ENCODE results near the gene DST. TPM values are rescaled to one million over a fixed set of nuclear protein-coding genes. Genes with fewer than 3 reads are reported as not detected.
A peak's percentile ranks its signal among the peaks of the same experiment; 100 is the strongest.

The DST gene
- total RNA-seq, 2 experiments from 2014 or later, result 0.76 to 0.79 TPM

- no peaks in the 10 kb centered on the region for H3K36me3 Mint-ChIP-seq (ENCODE audit: low read depth)
- ChIA-PET CTCF (no interaction called here), POLR2A (no interaction called here)
- no peaks in the 10 kb centered on the region for H3K9me3 Mint-ChIP-seq (ENCODE audit: insufficient read depth)
- H3K27ac Mint-ChIP-seq, result no peak overlapping the region
- H3K27me3 Mint-ChIP-seq (ENCODE audit: low read depth), result no peaks in the 10 kb centered on the region
- H3K4me1 Mint-ChIP-seq (ENCODE audit: low read depth), result no peaks in the 10 kb centered on the region
- DNase-seq (no peak), ATAC-seq (no peak)
- no peak overlapping the region for H3K4me3 Mint-ChIP-seq
Measured at GRCh38 chr6:56613247-56613851, 29.3 kb downstream of the DST start.

- Mint-ChIP-seq H3K4me1 (ENCODE audit: low read depth) (no peaks in the 10 kb centered on the region), H3K36me3 (ENCODE audit: low read depth) (no peaks in the 10 kb centered on the region), H3K27ac (no peak overlapping the region), H3K27me3 (ENCODE audit: low read depth) (peaks cover 10% of the 10 kb centered on the region), H3K4me3 (no peak overlapping the region), H3K9me3 (ENCODE audit: insufficient read depth) (no peaks in the 10 kb centered on the region)
- ATAC-seq (no peak), DNase-seq (no peak)
- ChIA-PET CTCF (interaction anchor here (1.7 kb wide), 1 partner anchor 13 kb away, joined by 7 read pairs; no protein-coding TSS in a partner anchor), POLR2A (no interaction called here)
Measured at GRCh38 chr6:56608332-56608731, 34.4 kb downstream of the DST start.

GRCh38 chr6:56607111-56607752, 35.5 kb downstream of the DST start:
- Mint-ChIP-seq H3K9me3 (ENCODE audit: insufficient read depth) (no peaks in the 10 kb centered on the region), H3K4me3 (no peak overlapping the region), H3K36me3 (ENCODE audit: low read depth) (no peaks in the 10 kb centered on the region), H3K27me3 (ENCODE audit: low read depth) (peaks cover 10% of the 10 kb centered on the region), H3K27ac (no peak overlapping the region), H3K4me1 (ENCODE audit: low read depth) (no peaks in the 10 kb centered on the region)
- POLR2A ChIA-PET, result no interaction called here
- ATAC-seq (no peak), DNase-seq (no peak)
- CTCF ChIA-PET, result interaction anchor here (1.2 kb wide), 1 partner anchor 12 kb away, joined by 3 read pairs; no protein-coding TSS in a partner anchor

- POLR2A ChIA-PET, result no interaction called here
- DNase-seq (no peak), ATAC-seq (no peak)
- peaks cover 10% of the 10 kb centered on the region for H3K27me3 Mint-ChIP-seq (ENCODE audit: low read depth)
- no peaks in the 10 kb centered on the region for H3K36me3 Mint-ChIP-seq (ENCODE audit: low read depth)
- H3K9me3 Mint-ChIP-seq (ENCODE audit: insufficient read depth), result no peaks in the 10 kb centered on the region
- H3K4me1 Mint-ChIP-seq (ENCODE audit: low read depth), result no peaks in the 10 kb centered on the region
- no peak overlapping the region for H3K27ac Mint-ChIP-seq
- H3K4me3 Mint-ChIP-seq, result no peak overlapping the region
- CTCF ChIA-PET, result no interaction called here
Measured at GRCh38 chr6:56605435-56605834, 37.3 kb downstream of the DST start.

GRCh38 chr6:56604186-56604585, 38.5 kb downstream of the DST start:
- Mint-ChIP-seq H3K27me3 (ENCODE audit: low read depth) (peaks cover 10% of the 10 kb centered on the region), H3K36me3 (ENCODE audit: low read depth) (no peaks in the 10 kb centered on the region), H3K4me3 (no peak overlapping the region), H3K4me1 (ENCODE audit: low read depth) (no peaks in the 10 kb centered on the region), H3K27ac (no peak overlapping the region), H3K9me3 (ENCODE audit: insufficient read depth) (no peaks in the 10 kb centered on the region)
- DNase-seq (no peak), ATAC-seq (no peak)
- CTCF ChIA-PET, result interaction anchor here (1.7 kb wide), 1 partner anchor 9 kb away, joined by 11 read pairs; no protein-coding TSS in a partner anchor
- POLR2A ChIA-PET, result no interaction called here

DNA sequence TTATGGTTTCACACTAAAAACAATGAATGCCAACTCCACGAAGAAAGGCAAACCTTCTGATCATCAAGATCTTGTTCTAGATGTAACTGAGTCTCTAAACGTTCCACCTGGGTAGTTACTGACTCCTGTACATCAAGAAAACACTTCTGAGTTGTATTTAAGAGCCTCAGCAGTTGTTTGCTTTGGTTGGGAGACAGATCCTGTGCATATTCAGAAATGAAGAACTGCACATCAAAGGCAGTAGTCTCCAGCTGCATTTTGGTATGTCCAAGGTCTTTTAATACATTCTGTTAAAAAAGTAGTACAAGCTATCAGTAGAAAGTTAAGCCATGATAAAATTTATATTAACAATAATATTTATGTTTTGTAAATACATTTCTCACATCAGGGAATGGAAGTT, 41.3 kb downstream of the DST start:
- ATAC-seq, result no peak
- Mint-ChIP-seq H3K4me3 (no peak overlapping the region), H3K4me1 (ENCODE audit: low read depth) (no peaks in the 10 kb centered on the region), H3K27ac (no peak overlapping the region), H3K9me3 (ENCODE audit: insufficient read depth) (no peaks in the 10 kb centered on the region), H3K27me3 (ENCODE audit: low read depth) (peaks cover 15% of the 10 kb centered on the region), H3K36me3 (ENCODE audit: low read depth) (no peaks in the 10 kb centered on the region)
- ChIA-PET CTCF (no interaction called here), POLR2A (no interaction called here)
- no peak for DNase-seq

DNA sequence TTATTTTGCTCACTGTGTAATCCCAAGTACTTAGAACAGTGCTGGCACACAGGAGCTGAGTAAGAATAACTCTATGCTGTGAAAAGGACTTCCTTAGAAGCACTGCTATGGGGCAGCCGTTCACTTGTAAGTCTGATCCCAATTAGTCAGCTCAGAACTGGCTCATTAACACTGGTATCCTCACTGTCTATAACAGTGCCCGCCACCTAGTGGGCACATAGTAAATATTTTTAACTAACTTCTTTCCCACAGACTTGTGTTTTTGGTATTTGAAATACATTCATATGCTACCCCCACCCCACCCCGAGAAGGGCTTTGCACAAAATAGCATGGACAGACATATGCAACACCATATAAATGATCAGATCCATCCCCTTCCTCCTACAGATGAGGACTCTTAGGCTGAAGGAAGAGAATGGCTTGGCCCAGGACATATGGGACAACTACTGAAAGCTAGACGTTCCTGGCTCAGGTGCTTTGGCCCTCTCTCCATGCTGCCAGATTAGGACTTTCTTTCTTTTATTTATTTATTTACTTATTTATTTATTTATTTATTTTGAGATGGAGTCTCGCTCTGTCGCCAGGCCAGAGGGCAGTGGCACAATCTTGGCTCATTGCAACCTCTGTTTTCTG, 47.1 kb downstream of the DST start:
- no peak overlapping the region for H3K4me3 Mint-ChIP-seq
- peaks cover 6% of the 10 kb centered on the region for H3K27me3 Mint-ChIP-seq (ENCODE audit: low read depth)
- CTCF ChIA-PET, result interaction anchor here (0.6 to 2.8 kb wide), 15 partner anchors 8 to 567 kb away, joined by 3 to 21 read pairs (median 5); no protein-coding TSS in a partner anchor
- DNase-seq (peak; percentile 50), ATAC-seq (peak; percentile 85)
- POLR2A ChIA-PET, result no interaction called here
- no peak overlapping the region for H3K27ac Mint-ChIP-seq
- H3K4me1 Mint-ChIP-seq (ENCODE audit: low read depth), result peaks cover 12% of the 10 kb centered on the region
- no peaks in the 10 kb centered on the region for H3K9me3 Mint-ChIP-seq (ENCODE audit: insufficient read depth)
- H3K36me3 Mint-ChIP-seq (ENCODE audit: low read depth), result no peaks in the 10 kb centered on the region

GRCh38 chr6:56594699-56595098, 48.0 kb downstream of the DST start:
- POLR2A ChIA-PET, result no interaction called here
- ATAC-seq (no peak), DNase-seq (no peak)
- CTCF ChIA-PET, result interaction anchor here (0.9 to 2.8 kb wide), 13 partner anchors 9 to 280 kb away, joined by 3 to 21 read pairs (median 6); no protein-coding TSS in a partner anchor
- Mint-ChIP-seq H3K27ac (no peak overlapping the region), H3K36me3 (ENCODE audit: low read depth) (no peaks in the 10 kb centered on the region), H3K9me3 (ENCODE audit: insufficient read depth) (no peaks in the 10 kb centered on the region), H3K4me3 (no peak overlapping the region), H3K27me3 (ENCODE audit: low read depth) (peaks cover 6% of the 10 kb centered on the region), H3K4me1 (ENCODE audit: low read depth) (peaks cover 12% of the 10 kb centered on the region)

DNA sequence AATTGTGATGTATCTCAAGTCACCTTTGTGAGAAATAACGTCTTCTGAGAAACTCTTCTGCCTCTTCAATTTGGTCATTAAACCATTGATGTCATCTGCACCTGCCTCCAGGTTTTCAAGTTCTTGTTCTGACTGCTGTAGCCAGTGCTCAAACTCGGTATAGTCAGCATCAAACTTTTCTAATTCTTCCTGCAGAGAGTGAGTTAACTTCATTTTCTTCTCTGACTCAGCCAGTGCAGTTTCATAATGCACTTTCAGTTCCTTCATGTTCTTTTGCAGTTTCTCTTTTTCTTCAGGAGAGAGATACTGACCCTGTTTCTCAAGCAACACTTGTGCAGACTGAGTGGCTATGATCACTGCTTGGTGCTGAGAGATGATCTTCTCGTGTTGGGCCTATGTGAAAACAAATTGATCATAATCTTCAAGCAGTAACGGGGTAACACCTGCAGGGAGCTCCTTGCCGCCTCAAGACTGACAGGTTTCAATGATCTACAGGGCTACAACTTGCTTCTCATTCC, 48.8 kb downstream of the DST start:
- peaks cover 12% of the 10 kb centered on the region for H3K4me1 Mint-ChIP-seq (ENCODE audit: low read depth)
- no peaks in the 10 kb centered on the region for H3K9me3 Mint-ChIP-seq (ENCODE audit: insufficient read depth)
- peaks cover 4% of the 10 kb centered on the region for H3K27me3 Mint-ChIP-seq (ENCODE audit: low read depth)
- no peaks in the 10 kb centered on the region for H3K36me3 Mint-ChIP-seq (ENCODE audit: low read depth)
- ChIA-PET POLR2A (no interaction called here), CTCF (interaction anchor here (1.2 to 2.8 kb wide), 11 partner anchors 10 to 280 kb away, joined by 3 to 21 read pairs (median 6); no protein-coding TSS in a partner anchor)
- ATAC-seq (no peak), DNase-seq (no peak)
- H3K4me3 Mint-ChIP-seq, result no peak overlapping the region
- H3K27ac Mint-ChIP-seq, result no peak overlapping the region

GRCh38 chr6:56582236-56582635, 60.5 kb downstream of the DST start:
- Mint-ChIP-seq H3K4me3 (no peak overlapping the region), H3K4me1 (ENCODE audit: low read depth) (no peaks in the 10 kb centered on the region), H3K27me3 (ENCODE audit: low read depth) (no peaks in the 10 kb centered on the region), H3K9me3 (ENCODE audit: insufficient read depth) (peaks cover 3% of the 10 kb centered on the region), H3K36me3 (ENCODE audit: low read depth) (no peaks in the 10 kb centered on the region), H3K27ac (no peak overlapping the region)
- DNase-seq (no peak), ATAC-seq (no peak)
- CTCF ChIA-PET, result interaction anchor here (2.4 kb wide), 1 partner anchor 12 kb away, joined by 15 read pairs; no protein-coding TSS in a partner anchor
- POLR2A ChIA-PET, result no interaction called here

DNA sequence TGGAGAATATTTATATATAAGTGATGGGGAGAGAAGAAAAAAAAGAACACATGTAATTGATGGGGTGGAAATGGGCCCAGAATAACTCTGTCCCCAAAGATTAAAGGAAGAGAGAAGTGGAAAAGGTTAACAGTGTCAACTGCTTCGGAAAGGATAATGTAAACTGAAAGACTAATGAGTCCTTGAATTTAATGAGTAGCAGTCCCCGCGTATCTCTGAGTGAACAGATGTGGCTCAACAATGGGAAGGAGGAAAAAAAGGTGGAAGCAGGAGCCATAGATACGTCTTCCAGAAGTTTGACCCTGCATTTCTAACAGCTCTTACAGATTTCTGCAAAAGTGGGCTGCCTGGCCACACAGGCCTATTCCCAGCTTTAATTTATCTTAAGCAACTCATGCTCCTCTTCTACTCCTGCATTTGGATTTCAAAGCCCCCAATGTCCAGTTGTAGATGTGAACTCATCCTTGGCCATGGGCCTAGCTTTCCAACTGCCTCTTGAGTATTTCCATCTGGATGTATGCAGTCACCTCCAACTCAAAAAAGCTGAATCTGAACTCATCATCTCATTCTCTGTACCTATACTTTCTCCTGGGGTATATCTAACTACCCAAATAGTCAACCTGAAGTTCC, 61.3 kb downstream of the DST start:
- H3K4me1 Mint-ChIP-seq (ENCODE audit: low read depth), result no peaks in the 10 kb centered on the region
- H3K27me3 Mint-ChIP-seq (ENCODE audit: low read depth), result no peaks in the 10 kb centered on the region
- peaks cover 3% of the 10 kb centered on the region for H3K9me3 Mint-ChIP-seq (ENCODE audit: insufficient read depth)
- no peak overlapping the region for H3K4me3 Mint-ChIP-seq
- no peak overlapping the region for H3K27ac Mint-ChIP-seq
- POLR2A ChIA-PET, result no interaction called here
- ATAC-seq (no peak), DNase-seq (no peak)
- H3K36me3 Mint-ChIP-seq (ENCODE audit: low read depth), result no peaks in the 10 kb centered on the region
- CTCF ChIA-PET, result interaction anchor here (1.3 to 2.4 kb wide), 2 partner anchors 11 kb away, joined by 5 to 15 read pairs; no protein-coding TSS in a partner anchor

Measured in activated CD8-positive, alpha-beta T cell treated with anti-CD3 and anti-CD28 coated beads, Interleukin-2, amount 10 ng/mL, durations not matched to agents 7 days and 5 days (primary cell).